Testis (tissue), 3 donors: ENCODE results near the gene SDK1. TPM values are rescaled to one million over a fixed set of nuclear protein-coding genes. Genes with fewer than 3 reads are reported as not detected.

ENCODE experiments used
- DNase-seq: peaks from one replicate; pipeline ENCODE4 v3.0.0-alpha.2; 2019
- H3K27ac ChIP-seq, 2 donors: fragments of 200-600 bp; sonication (generic); one replicate each; pipeline ENCODE4 v1.5.1; 2019
- H3K27me3 ChIP-seq: fragments of 200-600 bp; sonication (generic); one replicate; pipeline ENCODE4 v1.5.1; 2019
- H3K36me3 ChIP-seq: fragments of 200-600 bp; sonication (generic); one replicate; pipeline ENCODE4 v1.5.1; 2017; ENCODE audit warnings: low read depth; ENCODE audit errors: missing control alignments
- H3K4me1 ChIP-seq: fragments of 200-600 bp; sonication (generic); one replicate; pipeline ENCODE4 v1.5.1; 2019
- H3K4me3 ChIP-seq, 2 donors: fragments of 200-600 bp; sonication (generic); one replicate each; pipeline ENCODE4 v1.5.1; 2017 to 2019
- H3K9me3 ChIP-seq: fragments of 200-600 bp; sonication (generic); one replicate; pipeline ENCODE4 v1.5.1; 2017
- CTCF ChIP-seq, 3 experiments: fragments of 450-650 bp in 2 of 3; fragments of 200-600 bp in 1 of 3; sonication (generic) in 1 of 3; IDR thresholded peaks; one replicate each; pipeline ENCODE4 v1.5.1; 2016 to 2019; ENCODE audit warnings: antibody characterized with exemption in 3 of 3, mild to moderate bottlenecking in 2 of 3, moderate library complexity in 1 of 3
- POLR2A ChIP-seq: fragments of 450-650 bp; IDR thresholded peaks from one replicate; pipeline ENCODE4 v1.6.1; 2017; ENCODE audit warnings: antibody characterized with exemption, mild to moderate bottlenecking, moderate library complexity
- WGBS, 2 donors: methylation state at CpG; one replicate each; pipeline ENCODE4 v1.1.5; 2018; 5-methylcytosine and 5-hydroxymethylcytosine counted together
- intact Hi-C: fragments of 100-400 bp; cut with DNase I; formaldehyde crosslinking; loops from one replicate; pipeline ENCODE4 v1.15.1; 2023; ENCODE audit warnings: low total_unique reads
- polyA plus RNA-seq: library from polyadenylated mRNA; stranded (reverse); fragments of 350-450 nt; fragmentation: Illumina TruSeq; extraction: RNeasy Lipid Tissue Mini Kit (QIAGEN cat#74804); gene quantifications from one replicate; pipeline ENCODE4 v1.2.3, GENCODE V29; 2014; ENCODE audit warnings: low read depth, low replicate concordance; ENCODE audit not compliant: insufficient read depth
- total RNA-seq, 2 donors: library from RNA; depleted of rRNA; stranded (reverse); fragments of >200 nt; gene quantifications; one replicate each; pipeline ENCODE4 v1.2.3, GENCODE V29; 2016

The SDK1 gene
- total and polyA plus RNA-seq, 3 donors from 2014 or later: 20.0 to 36.2 (median 24.9) TPM

GRCh38 chr7:4265066-4265465, 964.0 kb downstream of the SDK1 start:
- Histone ChIP-seq H3K36me3 (no peaks in the 10 kb centered on the region), H3K27me3 (no peaks in the 10 kb centered on the region), H3K27ac (no peak overlapping the region), H3K4me1 (no peaks in the 10 kb centered on the region), H3K4me3 (no peak overlapping the region), H3K9me3 (no peaks in the 10 kb centered on the region)
- 31 to 37% methylated on average over 14 to 43 of the region's 43 CpGs for WGBS, 2 donors
- DNase-seq: no peak
- TF ChIP-seq CTCF (IDR thresholded peaks at IDR 0.05): no peak
- TF ChIP-seq POLR2A: no peak
- intact Hi-C loops: no loop called here

DNA sequence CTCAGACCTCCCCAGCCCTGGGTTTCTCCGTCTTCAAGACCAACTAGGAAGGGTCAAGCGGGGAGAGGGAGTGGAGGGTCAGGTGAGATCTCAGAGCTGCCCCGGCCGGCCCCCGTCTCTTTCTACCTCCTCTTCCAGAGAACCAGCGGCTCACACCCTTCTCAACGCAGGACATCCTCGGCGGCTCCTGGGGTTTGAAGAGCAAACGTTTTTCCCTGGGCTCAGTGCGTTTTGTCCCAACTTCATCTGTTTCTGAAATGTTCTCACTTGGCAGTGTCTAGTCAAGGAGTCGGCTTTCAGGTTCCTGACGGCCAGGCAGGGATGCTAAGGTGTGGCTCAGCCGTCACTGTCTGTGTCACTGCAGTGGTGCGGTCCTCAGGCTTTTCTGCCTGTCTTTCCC, 964.6 kb downstream of the SDK1 start:
- intact Hi-C loops: no loop called here
- Histone ChIP-seq H3K9me3 (no peaks in the 10 kb centered on the region), H3K4me3 (no peak overlapping the region), H3K27ac (no peak overlapping the region), H3K27me3 (no peaks in the 10 kb centered on the region), H3K36me3 (no peaks in the 10 kb centered on the region), H3K4me1 (no peaks in the 10 kb centered on the region)
- no peak for TF ChIP-seq CTCF (IDR thresholded peaks at IDR 0.05)
- no peak for TF ChIP-seq POLR2A
- DNase-seq: no peak
- 66 to 75% methylated on average over 15 of the region's 15 CpGs for WGBS, 2 donors

- intact Hi-C loops: no loop called here
- 84 to 91% methylated on average over 19 to 21 of the region's 21 CpGs for WGBS, 2 donors
- DNase-seq: no peak
- Histone ChIP-seq H3K4me3 (no peak overlapping the region), H3K36me3 (no peaks in the 10 kb centered on the region), H3K4me1 (no peaks in the 10 kb centered on the region), H3K27ac (no peak overlapping the region), H3K27me3 (no peaks in the 10 kb centered on the region), H3K9me3 (no peaks in the 10 kb centered on the region)
- TF ChIP-seq CTCF (IDR thresholded peaks at IDR 0.05) (no peak), POLR2A (no peak)
Observed at GRCh38 chr7:4266270-4267040, 965.4 kb downstream of the SDK1 start.

DNA sequence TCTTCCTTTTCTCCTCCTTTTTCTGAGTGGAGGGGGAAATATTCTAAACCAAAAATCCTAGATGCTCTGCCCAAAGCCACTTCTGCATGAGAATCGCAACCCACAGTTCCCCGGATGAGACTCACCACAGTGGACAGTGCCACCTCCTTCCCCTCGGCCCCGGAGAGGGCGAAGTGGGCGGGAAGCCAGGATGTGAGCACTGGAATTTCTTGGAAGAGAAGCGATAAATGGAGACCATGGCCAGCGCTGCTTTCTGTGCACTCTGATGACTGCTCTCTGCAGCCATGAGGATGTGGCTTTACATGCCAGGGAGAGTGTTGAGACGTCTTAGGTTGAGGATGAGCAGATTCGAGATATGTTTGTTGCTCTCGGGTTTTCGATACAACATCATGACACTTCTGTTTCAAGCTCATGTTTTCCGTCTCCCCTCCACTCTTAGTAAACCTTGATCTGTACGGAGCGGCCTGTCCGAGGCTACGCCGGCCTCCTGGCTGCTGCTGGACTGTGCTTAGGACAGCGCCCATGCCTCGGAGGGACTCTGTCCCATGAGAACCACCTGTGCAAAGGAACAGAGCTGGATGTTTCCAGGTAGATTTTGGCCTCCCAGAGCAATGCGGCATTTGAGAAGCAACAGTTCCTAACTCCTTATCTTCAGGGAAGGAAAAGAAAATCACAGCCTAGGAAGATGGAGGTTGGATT, 966.4 kb downstream of the SDK1 start:
- intact Hi-C loops: no loop called here
- Histone ChIP-seq H3K36me3 (no peaks in the 10 kb centered on the region), H3K27ac (no peak overlapping the region), H3K9me3 (no peaks in the 10 kb centered on the region), H3K27me3 (no peaks in the 10 kb centered on the region), H3K4me3 (no peak overlapping the region), H3K4me1 (no peaks in the 10 kb centered on the region)
- TF ChIP-seq POLR2A (no peak), CTCF (IDR thresholded peaks at IDR 0.05) (no peak)
- 79 to 83% methylated on average over 15 to 21 of the region's 21 CpGs for WGBS, 2 donors
- no peak for DNase-seq
